GM21515 (cell line): Measurements from ENCODE around the gene TIAM2.

ENCODE experiments used
- ATAC-seq: cut with Tn5 transposase; IDR thresholded peaks from one replicate; pipeline ENCODE4 v1.9.1; 2021; ENCODE audit not compliant: unreplicated experiment

TIAM2 gene

DNA sequence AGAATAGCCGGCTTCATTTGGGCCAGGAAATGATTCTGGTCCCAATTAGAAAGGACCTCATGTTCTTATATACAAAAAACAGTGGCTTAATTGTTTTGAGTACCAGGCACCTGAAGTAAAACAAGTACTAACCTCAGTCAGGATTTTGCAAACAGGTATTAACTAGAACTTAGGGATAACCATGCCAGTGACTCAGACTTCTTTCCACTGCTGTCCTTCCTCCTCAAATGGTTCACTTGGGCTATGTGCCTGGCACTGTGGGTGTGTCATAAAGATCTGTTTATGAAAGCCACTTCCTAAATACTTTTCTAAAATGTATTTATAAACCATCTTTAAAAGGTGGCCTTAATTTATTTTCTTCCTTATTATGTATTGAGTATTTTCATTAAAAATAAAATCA is 279.4 kb downstream of the TIAM2 start:
- ATAC-seq, result no peak

DNA sequence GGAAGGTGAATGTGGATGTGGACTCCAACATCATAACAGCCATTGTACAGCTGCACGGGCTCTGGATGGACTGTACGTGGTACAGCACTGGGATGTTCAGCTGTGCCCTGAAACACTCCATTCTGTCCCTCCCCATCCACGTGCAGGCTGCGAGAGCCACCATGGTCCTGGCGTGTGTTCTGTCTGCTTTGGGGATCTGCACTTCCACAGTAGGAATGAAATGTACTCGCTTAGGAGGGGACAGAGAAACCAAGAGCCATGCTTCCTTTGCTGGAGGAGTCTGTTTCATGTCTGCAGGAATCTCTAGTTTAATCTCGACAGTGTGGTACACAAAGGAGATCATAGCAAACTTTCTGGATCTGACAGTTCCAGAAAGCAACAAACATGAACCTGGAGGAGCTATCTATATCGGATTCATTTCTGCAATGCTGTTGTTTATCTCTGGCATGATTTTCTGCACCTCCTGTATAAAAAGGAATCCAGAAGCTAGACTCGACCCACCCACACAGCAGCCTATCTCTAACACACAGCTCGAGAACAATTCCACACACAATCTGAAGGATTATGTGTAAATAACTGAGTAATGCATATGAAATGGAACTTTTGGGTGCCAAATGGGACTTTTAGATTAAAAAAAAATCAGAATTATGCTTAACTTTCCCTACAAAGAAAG is 280.8 kb downstream of the TIAM2 start:
- no peak for ATAC-seq

DNA sequence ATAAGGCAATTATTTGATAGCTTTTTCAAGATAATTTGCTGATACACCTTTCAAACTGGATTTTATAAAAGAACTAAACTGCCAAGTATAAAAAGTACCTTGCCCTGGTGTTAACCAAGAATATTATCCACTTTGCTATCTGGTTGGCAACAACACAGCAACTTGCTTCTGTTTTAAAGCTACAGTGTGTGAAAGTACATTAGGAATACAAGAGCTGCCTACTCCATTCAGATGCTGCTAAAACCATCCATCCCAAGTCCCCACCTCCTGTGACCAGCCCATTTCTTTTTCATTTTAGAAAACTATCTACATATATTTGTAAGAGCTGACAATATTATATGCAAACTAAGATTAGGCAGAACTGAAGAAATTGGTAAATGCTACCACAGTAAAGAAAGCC is 281.5 kb downstream of the TIAM2 start:
- no peak for ATAC-seq

DNA sequence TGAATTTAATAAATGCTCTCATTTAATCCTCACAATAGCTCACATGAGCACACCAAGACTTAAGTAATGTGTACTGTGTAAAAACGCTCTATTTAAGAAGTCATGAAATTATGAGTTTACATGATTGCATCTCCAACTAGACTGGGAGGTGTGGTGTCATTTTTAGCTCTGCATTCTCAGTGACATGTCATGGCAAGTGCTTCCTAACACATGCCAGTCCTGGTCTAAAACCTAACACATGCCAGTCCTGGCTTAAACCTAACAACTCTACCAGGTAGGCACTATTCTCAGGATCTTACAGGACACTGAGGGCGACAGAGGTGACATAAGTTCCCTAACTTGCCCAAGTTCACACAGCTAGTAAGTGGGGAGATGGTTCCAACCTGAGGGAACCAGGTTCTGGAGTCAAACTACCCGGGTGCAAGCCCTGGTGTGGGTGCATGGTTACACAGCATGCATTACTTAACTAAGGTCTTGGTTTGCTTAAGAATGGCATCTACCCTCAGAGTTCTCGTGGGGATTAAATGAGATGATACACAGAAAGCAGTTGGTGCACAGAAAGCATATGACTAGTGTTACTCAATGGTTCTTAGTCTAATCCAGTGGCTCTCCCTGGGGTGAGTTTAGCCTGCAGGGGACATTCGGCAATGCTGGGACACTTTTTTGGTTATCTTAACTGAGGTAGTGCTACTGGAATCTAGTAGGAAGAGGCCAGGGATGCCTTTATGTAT is 283.4 kb downstream of the TIAM2 start:
- ATAC-seq, result no peak

DNA sequence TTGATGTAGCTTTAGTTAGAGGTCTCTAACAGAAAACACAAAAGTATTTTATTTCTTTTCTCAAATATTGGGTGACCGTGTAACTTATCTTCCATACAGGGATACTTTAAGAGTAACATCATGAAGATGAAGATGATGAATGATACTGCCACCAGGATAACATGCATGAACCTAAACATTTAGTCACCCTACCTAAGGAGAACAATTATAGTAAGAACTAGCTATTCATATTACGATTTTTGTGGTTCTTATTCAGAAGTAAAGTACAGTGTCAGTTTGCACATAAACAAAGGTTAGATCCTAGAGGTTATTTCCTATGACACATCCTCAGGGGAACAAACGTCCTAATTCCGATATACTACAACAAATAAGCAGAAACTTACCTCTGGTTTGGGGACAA is 289.7 kb downstream of the TIAM2 start:
- ATAC-seq, result no peak

DNA sequence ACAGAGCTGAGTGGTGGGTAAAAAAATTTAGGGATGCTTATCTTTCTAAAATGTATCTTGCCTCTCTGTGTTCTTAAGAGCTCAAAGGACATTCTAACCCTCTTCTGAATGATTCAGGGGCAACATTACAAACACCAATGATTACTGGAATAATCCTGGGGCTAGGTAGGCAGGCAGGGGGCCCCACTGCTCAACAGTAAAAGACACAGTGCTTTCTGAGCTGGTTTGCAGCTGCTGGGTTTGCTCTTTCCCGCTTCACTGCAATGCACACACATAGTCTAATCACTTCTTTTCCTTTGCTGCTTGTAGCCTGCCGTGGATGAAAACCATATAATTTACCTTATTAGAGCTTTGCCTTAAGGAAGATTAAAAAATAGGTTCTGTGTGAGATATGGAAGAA is 292.6 kb downstream of the TIAM2 start:
- ATAC-seq, result no peak

DNA sequence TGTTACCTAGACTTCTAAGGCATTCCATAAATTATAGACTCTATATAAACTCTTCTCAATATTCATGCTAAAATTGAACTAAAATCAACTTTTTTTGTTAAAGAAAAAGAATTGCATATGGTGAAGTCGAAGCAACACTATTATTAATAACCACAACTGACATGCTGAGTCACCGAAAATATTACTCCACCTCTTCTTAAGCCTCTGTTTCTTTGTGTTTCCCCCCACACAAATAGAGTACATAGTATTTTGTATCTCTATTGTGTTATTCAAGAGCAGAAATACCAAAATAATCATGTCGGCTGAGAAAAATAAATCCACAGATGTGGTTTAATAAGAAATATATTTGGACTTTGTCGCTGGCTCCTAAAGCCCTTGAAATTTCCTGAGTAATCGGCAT is 295.4 kb downstream of the TIAM2 start:
- no peak for ATAC-seq

DNA sequence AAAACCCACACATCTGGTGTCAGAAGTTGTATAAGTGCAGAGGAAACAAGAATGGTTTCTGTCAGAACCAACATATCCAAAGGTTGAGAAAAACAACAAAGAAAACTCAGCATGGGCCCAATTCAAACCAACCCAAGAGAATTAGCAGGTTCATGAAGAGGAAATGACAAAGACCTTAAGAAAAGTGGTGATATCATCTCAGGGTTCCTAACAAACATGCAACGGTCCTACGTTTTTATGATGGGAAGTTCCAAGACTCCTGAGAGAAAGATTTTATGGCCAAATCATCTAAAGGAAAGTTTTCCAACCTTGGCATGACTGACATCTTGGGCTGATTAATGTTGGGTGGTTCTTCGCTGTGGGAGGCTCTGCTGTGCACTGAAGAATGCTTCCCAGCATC is 296.2 kb downstream of the TIAM2 start:
- no peak for ATAC-seq

DNA sequence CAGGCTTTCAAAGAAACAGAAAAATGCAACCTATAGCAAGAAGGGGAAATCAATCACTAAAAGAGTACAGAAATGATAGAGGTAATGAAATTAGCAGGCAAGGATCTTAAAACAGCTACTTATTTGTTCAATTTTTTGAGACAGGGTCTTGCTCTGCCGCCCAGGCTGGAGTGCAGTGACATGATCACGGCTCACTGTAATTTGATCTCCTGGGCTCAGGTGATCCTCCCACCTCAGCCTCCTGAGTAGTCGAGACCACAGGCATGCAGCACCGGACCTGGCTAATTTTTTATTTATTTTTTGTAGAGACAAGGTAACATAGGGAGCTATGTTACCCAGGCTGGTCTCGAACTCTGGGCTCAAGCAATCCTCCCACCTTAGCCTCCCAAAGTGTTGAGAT is 297.6 kb downstream of the TIAM2 start:
- no peak for ATAC-seq

DNA sequence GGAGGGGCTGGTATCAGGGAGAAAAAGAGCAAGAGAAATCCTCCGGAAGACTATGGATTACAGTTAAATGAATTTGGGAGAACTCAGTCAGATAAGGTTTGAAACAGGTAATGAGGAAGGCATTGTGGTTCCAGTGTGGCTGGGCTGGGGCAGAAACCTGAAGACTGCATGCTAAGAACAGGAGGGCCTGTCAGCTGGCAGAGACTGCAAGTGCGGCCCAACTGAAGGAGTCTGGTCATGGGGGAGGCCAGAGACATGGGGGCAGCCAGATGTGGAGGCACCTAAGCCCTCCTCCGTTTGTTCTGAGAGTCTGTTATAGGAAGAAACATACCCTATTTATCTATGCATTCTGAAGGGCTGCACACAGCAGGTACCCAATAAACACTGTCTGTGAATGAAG is 302.6 kb downstream of the TIAM2 start:
- no peak for ATAC-seq

DNA sequence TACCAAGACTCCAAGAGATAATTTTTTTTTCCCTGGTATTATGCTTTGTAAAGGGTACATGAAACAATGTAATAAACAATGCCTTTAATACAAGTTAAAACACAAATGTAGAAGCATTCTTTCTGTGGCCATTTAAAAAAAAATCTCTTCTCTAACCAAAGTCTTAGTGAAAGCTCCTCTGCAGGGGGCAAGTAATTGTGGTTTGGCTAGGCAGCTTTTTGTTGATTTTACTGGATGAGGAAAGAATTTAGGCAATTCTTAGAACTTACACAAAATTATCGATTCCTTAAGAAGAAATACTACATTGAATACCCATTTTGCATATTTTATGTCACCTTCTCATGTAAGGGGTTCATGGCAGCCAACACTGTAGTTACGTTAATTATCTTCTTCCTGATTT is 306.8 kb downstream of the TIAM2 start:
- ATAC-seq, result no peak

DNA sequence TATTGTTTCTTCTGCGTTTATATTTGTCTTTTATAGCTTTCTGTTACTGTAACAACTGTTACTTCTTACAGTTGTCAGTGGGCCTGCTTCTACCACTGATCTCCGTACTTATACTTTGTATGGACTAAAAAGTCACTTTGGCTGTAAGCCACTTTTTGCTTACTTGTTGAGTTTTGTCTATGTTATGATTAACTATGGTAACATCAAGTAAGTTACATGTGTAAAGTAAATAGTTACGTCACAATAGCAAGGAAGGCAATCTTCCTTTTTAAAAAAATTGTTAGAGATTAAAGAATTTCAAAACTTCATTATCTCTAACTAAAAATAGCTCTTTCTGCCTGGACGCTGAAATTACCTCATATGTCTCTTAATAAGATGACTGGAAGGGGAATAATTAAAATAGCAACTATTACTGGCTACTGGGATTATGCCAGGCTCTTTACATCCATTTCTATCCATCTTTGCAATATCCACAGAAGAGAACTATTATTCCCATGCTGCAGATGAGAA is 308.3 kb downstream of the TIAM2 start:
- ATAC-seq, result no peak

DNA sequence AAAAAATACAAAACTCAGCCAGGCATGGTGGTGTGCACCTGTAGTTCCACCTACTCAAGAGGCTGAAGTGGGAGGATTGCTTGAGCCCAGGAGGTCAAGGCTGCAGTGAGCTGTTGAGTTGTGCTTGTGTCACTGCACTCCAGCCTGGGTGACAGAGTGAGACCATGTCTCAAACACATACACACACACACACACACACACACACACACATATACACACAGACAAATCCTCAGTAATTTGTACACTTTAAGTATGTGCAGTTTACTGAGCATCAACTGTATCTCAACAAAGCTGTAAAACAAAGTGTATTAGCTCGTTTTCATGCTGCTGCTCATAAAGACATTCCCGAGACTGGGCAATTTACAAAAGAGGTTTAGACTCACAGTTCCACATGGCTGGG is 311.8 kb downstream of the TIAM2 start:
- ATAC-seq, result no peak
